GM23338 (cell line): ENCODE data around the gene RGCC. TPM values are rescaled to one million over a fixed set of nuclear protein-coding genes. Genes with fewer than 3 reads are reported as not detected.

ENCODE experiments used
- ATAC-seq: fragments of 200-7000 bp; cut with Tn5 transposase; 3 replicates; pipeline ENCODE4 v1.9.1; 2020
- DNase-seq: peaks from one replicate; pipeline ENCODE4 v3.0.0-alpha.2; 2015; ENCODE audit warnings: low spot score
- H2AFZ ChIP-seq: fragments of 200-600 bp; sonication (generic); 2 replicates; pipeline ENCODE4 v1.8.0; 2016; ENCODE audit warnings: antibody characterized with exemption, mild to moderate bottlenecking, moderate library complexity
- H3F3A ChIP-seq: fragments of 200-600 bp; sonication (generic); replicated peaks from 2 replicates; pipeline ENCODE4 v1.8.0; 2017; ENCODE audit warnings: antibody characterized with exemption, mixed run types, low read depth
- H3K27ac ChIP-seq: fragments of 200-600 bp; sonication (generic); 2 replicates; pipeline ENCODE4 v1.6.1; 2016; ENCODE audit warnings: low read depth
- H3K27me3 ChIP-seq: fragments of 200-600 bp; sonication (generic); 2 replicates; pipeline ENCODE4 v1.8.0; 2016; ENCODE audit warnings: mild to moderate bottlenecking, mixed run types, moderate library complexity; ENCODE audit not compliant: insufficient read depth
- H3K36me3 ChIP-seq: fragments of 200-600 bp; sonication (generic); 2 replicates; pipeline ENCODE4 v1.8.0; 2016; ENCODE audit warnings: mild to moderate bottlenecking; ENCODE audit not compliant: insufficient read depth
- H3K4me1 ChIP-seq: fragments of 200-600 bp; sonication (generic); 2 replicates; pipeline ENCODE4 v1.8.0; 2016; ENCODE audit warnings: mild to moderate bottlenecking, moderate library complexity; ENCODE audit not compliant: insufficient read depth
- H3K4me2 ChIP-seq: fragments of 200-600 bp; sonication (generic); 2 replicates; pipeline ENCODE4 v1.7.1; 2017; ENCODE audit warnings: mixed run types
- H3K4me3 ChIP-seq: fragments of 200-600 bp; sonication (generic); 2 replicates; pipeline ENCODE4 v1.6.1; 2016; ENCODE audit warnings: mixed run types
- H3K79me2 ChIP-seq: fragments of 200-600 bp; sonication (generic); replicated peaks from 2 replicates; pipeline ENCODE4 v1.8.0; 2017; ENCODE audit warnings: mild to moderate bottlenecking; ENCODE audit not compliant: insufficient read depth
- H3K9me2 ChIP-seq: fragments of 200-600 bp; sonication (generic); 2 replicates; pipeline ENCODE4 v1.8.0; 2017; ENCODE audit not compliant: insufficient read depth
- H4K20me1 ChIP-seq: fragments of 200-600 bp; sonication (generic); replicated peaks from 2 replicates; pipeline ENCODE4 v1.8.0; 2017; ENCODE audit warnings: mild to moderate bottlenecking; ENCODE audit not compliant: insufficient read depth
- H3K27ac Mint-ChIP-seq: 2 replicates; pipeline ENCODE4 v1.8.0; 2020; ENCODE audit warnings: inconsistent platforms, mild to moderate bottlenecking, moderate library complexity, mixed read lengths
- H3K27me3 Mint-ChIP-seq: 3 replicates; pipeline ENCODE4 v1.8.0; 2022; ENCODE audit warnings: low read depth, mild to moderate bottlenecking, moderate library complexity, mixed read lengths, inconsistent platforms; ENCODE audit not compliant: insufficient read depth, poor library complexity
- H3K36me3 Mint-ChIP-seq: 3 replicates; pipeline ENCODE4 v1.8.0; 2021; ENCODE audit warnings: low read depth, mild to moderate bottlenecking, inconsistent platforms, moderate library complexity, mixed read lengths
- H3K4me1 Mint-ChIP-seq: 3 replicates; pipeline ENCODE4 v1.8.0; 2020; ENCODE audit warnings: mild to moderate bottlenecking, inconsistent platforms, mixed read lengths
- H3K4me3 Mint-ChIP-seq: 3 replicates; pipeline ENCODE4 v1.8.0; 2021; ENCODE audit warnings: moderate library complexity, mild to moderate bottlenecking, inconsistent platforms, mixed read lengths
- H3K9me3 Mint-ChIP-seq: 3 replicates; pipeline ENCODE4 v1.8.0; 2020; ENCODE audit warnings: moderate library complexity, mild to moderate bottlenecking, inconsistent platforms, mixed read lengths
- EZH2 ChIP-seq: fragments of 200-600 bp; sonication (generic); IDR thresholded peaks from one replicate; pipeline ENCODE4 v1.8.0; 2017; ENCODE audit warnings: antibody characterized with exemption, mild to moderate bottlenecking, low read depth; ENCODE audit not compliant: unreplicated experiment
- JUNB ChIP-seq: IDR thresholded peaks from one replicate; pipeline ENCODE4 v1.6.1; 2016; ENCODE audit warnings: antibody characterized with exemption; ENCODE audit not compliant: unreplicated experiment
- NANOG ChIP-seq: IDR thresholded peaks from 2 replicates; pipeline ENCODE4 v1.6.1; 2016; ENCODE audit warnings: antibody characterized with exemption, borderline replicate concordance
- POLR2AphosphoS5 ChIP-seq: IDR thresholded peaks from 2 replicates; pipeline ENCODE4 v1.6.1; 2016; ENCODE audit warnings: antibody characterized with exemption, low read depth
- STAT1 ChIP-seq: IDR thresholded peaks from one replicate; pipeline ENCODE4 v1.6.1; 2016; ENCODE audit warnings: antibody characterized with exemption; ENCODE audit not compliant: unreplicated experiment
- ZNF114 ChIP-seq: fragments of 250-450 bp; sonication (Bioruptor Pico); IDR thresholded peaks from 2 replicates; pipeline ENCODE4 v1.5.0; 2020; ENCODE audit warnings: mild to moderate bottlenecking, moderate library complexity
- ZNF331 ChIP-seq: fragments of 250-450 bp; sonication (Bioruptor Pico); IDR thresholded peaks from 2 replicates; pipeline ENCODE4 v1.5.0; 2020; ENCODE audit warnings: low read depth, mild to moderate bottlenecking, moderate library complexity
- polyA plus RNA-seq: library from polyadenylated mRNA; unstranded; fragments of >200 nt; fragmentation: Nextera tagmentation; extraction: Ambion mirVana; gene quantifications from 2 replicates; pipeline ENCODE4 v1.2.1, GENCODE V29; 2016
- total RNA-seq: library from RNA; depleted of rRNA; stranded (reverse); fragments of >200 nt; shearing (Covaris generic); gene quantifications from 2 replicates; pipeline ENCODE4 v1.2.3, GENCODE V29; 2014
- TF ChIP-seq, protein P1 (sequence below), 2 experiments: fragments of 200-600 bp in 1 of 2; sonication (generic) in 1 of 2; conservative IDR thresholded peaks; 2 replicates each; pipeline versions ENCODE4 v1.5.1 to v1.6.1; 2016 to 2017; ENCODE audit warnings: antibody characterized with exemption in 2 of 2, low read depth in 2 of 2, mild to moderate bottlenecking in 2 of 2, moderate library complexity in 1 of 2
- TF ChIP-seq, protein P2 (sequence below): fragments of 250-450 bp; sonication (Bioruptor Pico); IDR thresholded peaks from 2 replicates; pipeline ENCODE4 v1.5.0; 2020; ENCODE audit warnings: mild to moderate bottlenecking, moderate library complexity

Gene RGCC
- total and polyA plus RNA-seq, 2 experiments from 2014 or later: 0.65 to 0.66 TPM

DNA sequence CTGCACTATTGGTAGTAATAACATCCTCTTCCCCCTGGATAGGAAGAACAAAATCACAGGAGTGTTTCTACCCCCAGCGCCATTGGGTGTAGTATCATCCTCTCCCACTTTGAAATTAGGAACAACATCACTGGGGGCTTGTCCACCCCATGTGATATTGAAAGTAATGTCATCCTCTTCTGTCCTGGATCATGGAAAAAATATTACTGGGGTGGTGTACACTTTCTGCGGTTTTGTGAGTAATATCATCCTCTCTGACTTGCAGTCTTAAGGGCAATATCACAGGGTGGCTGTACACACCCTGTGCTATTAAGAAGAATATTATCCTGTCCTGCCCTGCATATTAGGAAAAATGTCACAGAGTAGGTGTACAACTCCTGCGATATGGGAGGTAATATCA, 4.9 kb upstream of the RGCC start:
- Histone ChIP-seq H4K20me1 (no peaks in the 10 kb centered on the region), H3K27me3 (peaks cover 38% of the 10 kb centered on the region), H3K36me3 (no peaks in the 10 kb centered on the region), H3K9me2 (no peaks in the 10 kb centered on the region), H3K4me2 (no peak overlapping the region), H3F3A (0 out of 2 replicates have a peak, but pooled peaks cover 5% of the 10 kb centered on the region), H3K79me2 (no peaks in the 10 kb centered on the region), H3K4me1 (no peaks in the 10 kb centered on the region), H3K27ac (no peak overlapping the region), H2AFZ (no peak overlapping the region), H3K4me3 (no peak overlapping the region)
- ATAC-seq: no peak
- no peak for DNase-seq
- Mint-ChIP-seq H3K4me1 (no peaks in the 10 kb centered on the region), H3K36me3 (no peaks in the 10 kb centered on the region), H3K9me3 (peaks cover 8% of the 10 kb centered on the region; the same call in 1 of the 3 replicates), H3K27ac (no peak overlapping the region), H3K4me3 (no peak overlapping the region), H3K27me3 (peaks cover 27% of the 10 kb centered on the region)
- no peak for TF ChIP-seq EZH2
- TF ChIP-seq NANOG: no peak
- TF ChIP-seq STAT1: no peak
- TF ChIP-seq, protein P1, sequence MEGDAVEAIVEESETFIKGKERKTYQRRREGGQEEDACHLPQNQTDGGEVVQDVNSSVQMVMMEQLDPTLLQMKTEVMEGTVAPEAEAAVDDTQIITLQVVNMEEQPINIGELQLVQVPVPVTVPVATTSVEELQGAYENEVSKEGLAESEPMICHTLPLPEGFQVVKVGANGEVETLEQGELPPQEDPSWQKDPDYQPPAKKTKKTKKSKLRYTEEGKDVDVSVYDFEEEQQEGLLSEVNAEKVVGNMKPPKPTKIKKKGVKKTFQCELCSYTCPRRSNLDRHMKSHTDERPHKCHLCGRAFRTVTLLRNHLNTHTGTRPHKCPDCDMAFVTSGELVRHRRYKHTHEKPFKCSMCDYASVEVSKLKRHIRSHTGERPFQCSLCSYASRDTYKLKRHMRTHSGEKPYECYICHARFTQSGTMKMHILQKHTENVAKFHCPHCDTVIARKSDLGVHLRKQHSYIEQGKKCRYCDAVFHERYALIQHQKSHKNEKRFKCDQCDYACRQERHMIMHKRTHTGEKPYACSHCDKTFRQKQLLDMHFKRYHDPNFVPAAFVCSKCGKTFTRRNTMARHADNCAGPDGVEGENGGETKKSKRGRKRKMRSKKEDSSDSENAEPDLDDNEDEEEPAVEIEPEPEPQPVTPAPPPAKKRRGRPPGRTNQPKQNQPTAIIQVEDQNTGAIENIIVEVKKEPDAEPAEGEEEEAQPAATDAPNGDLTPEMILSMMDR (conservative IDR thresholded peaks at IDR 0.05; ENCODE audit: low read depth in 2 of 2): no peak
- no peak for TF ChIP-seq JUNB
- no peak for TF ChIP-seq ZNF114 (CRISPR knock-in tag)
- TF ChIP-seq ZNF331 (CRISPR knock-in tag): no peak

DNA sequence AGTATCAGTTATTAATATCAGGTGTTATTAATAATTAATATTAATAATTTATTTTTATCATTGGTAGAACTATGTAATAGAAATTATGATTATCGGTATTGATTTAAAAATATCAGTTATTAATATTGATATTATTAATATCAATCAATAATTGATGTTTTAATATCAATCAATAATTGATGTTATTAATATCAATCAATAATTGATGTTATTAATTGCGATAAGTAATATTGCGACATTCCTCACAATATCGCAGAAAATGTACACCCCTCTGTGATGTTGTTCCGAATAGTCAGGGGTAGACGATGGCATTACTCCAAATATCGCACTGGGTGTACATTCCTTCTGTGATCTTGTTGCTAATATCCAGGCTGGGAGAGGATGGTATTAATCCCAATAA, 3.7 kb upstream of the RGCC start:
- no peak overlapping the region for H3K4me2 ChIP-seq
- DNase-seq (no peak), ATAC-seq (no peak)
- Mint-ChIP-seq H3K9me3 (peaks cover 8% of the 10 kb centered on the region; the same call in 1 of the 3 replicates), H3K36me3 (no peaks in the 10 kb centered on the region), H3K4me1 (no peaks in the 10 kb centered on the region), H3K4me3 (no peak overlapping the region), H3K27ac (no peak overlapping the region), H3K27me3 (peaks cover 38% of the 10 kb centered on the region)
- no peak overlapping the region for H3K4me3 ChIP-seq
- H3K79me2 ChIP-seq: no peaks in the 10 kb centered on the region
- H2AFZ ChIP-seq: no peak overlapping the region
- peaks cover 50% of the 10 kb centered on the region for H3K27me3 ChIP-seq
- H3K36me3 ChIP-seq: no peaks in the 10 kb centered on the region
- no peak overlapping the region for H3K27ac ChIP-seq
- no peaks in the 10 kb centered on the region for H4K20me1 ChIP-seq
- H3K9me2 ChIP-seq: no peaks in the 10 kb centered on the region
- no peaks in the 10 kb centered on the region for H3K4me1 ChIP-seq
- 0 out of 2 replicates have a peak, but pooled peaks cover 5% of the 10 kb centered on the region for H3F3A ChIP-seq
- TF ChIP-seq, protein P1 (conservative IDR thresholded peaks at IDR 0.05; ENCODE audit: low read depth in 2 of 2): no peak
- no peak for TF ChIP-seq NANOG
- TF ChIP-seq POLR2AphosphoS5: no peak
- TF ChIP-seq, protein P2, sequence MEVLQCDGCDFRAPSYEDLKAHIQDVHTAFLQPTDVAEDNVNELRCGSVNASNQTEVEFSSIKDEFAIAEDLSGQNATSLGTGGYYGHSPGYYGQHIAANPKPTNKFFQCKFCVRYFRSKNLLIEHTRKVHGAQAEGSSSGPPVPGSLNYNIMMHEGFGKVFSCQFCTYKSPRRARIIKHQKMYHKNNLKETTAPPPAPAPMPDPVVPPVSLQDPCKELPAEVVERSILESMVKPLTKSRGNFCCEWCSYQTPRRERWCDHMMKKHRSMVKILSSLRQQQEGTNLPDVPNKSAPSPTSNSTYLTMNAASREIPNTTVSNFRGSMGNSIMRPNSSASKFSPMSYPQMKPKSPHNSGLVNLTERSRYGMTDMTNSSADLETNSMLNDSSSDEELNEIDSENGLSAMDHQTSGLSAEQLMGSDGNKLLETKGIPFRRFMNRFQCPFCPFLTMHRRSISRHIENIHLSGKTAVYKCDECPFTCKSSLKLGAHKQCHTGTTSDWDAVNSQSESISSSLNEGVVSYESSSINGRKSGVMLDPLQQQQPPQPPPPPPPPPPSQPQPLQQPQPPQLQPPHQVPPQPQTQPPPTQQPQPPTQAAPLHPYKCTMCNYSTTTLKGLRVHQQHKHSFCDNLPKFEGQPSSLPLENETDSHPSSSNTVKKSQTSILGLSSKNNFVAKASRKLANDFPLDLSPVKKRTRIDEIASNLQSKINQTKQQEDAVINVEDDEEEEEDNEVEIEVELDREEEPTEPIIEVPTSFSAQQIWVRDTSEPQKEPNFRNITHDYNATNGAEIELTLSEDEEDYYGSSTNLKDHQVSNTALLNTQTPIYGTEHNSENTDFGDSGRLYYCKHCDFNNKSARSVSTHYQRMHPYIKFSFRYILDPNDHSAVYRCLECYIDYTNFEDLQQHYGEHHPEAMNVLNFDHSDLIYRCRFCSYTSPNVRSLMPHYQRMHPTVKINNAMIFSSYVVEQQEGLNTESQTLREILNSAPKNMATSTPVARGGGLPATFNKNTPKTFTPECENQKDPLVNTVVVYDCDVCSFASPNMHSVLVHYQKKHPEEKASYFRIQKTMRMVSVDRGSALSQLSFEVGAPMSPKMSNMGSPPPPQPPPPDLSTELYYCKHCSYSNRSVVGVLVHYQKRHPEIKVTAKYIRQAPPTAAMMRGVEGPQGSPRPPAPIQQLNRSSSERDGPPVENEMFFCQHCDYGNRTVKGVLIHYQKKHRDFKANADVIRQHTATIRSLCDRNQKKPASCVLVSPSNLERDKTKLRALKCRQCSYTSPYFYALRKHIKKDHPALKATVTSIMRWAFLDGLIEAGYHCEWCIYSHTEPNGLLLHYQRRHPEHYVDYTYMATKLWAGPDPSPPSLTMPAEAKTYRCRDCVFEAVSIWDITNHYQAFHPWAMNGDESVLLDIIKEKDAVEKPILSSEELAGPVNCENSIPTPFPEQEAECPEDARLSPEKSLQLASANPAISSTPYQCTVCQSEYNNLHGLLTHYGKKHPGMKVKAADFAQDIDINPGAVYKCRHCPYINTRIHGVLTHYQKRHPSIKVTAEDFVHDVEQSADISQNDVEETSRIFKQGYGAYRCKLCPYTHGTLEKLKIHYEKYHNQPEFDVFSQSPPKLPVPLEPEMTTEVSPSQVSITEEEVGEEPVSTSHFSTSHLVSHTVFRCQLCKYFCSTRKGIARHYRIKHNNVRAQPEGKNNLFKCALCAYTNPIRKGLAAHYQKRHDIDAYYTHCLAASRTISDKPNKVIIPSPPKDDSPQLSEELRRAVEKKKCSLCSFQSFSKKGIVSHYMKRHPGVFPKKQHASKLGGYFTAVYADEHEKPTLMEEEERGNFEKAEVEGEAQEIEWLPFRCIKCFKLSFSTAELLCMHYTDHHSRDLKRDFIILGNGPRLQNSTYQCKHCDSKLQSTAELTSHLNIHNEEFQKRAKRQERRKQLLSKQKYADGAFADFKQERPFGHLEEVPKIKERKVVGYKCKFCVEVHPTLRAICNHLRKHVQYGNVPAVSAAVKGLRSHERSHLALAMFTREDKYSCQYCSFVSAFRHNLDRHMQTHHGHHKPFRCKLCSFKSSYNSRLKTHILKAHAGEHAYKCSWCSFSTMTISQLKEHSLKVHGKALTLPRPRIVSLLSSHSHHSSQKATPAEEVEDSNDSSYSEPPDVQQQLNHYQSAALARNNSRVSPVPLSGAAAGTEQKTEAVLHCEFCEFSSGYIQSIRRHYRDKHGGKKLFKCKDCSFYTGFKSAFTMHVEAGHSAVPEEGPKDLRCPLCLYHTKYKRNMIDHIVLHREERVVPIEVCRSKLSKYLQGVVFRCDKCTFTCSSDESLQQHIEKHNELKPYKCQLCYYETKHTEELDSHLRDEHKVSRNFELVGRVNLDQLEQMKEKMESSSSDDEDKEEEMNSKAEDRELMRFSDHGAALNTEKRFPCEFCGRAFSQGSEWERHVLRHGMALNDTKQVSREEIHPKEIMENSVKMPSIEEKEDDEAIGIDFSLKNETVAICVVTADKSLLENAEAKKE (CRISPR knock-in tag): no peak
- TF ChIP-seq JUNB: no peak
- no peak for TF ChIP-seq ZNF114 (CRISPR knock-in tag)
